Endothelial cell (in vitro differentiated cells): ENCODE measurements around the gene HSPA2. TPM values are rescaled to one million over a fixed set of nuclear protein-coding genes. Genes with fewer than 3 reads are reported as not detected.
"Not testable (repeated sequence)": the region's sequence is repeated elsewhere in the genome, so short reads cannot be mapped to it uniquely, and the experiment has no call there.

Experiments
- DNase-seq: peaks from one replicate; pipeline ENCODE4 v3.0.0; 2021; ENCODE audit warnings: low spot score
- H3K27ac Mint-ChIP-seq: one replicate; pipeline ENCODE4 v1.8.0; 2021; ENCODE audit warnings: mixed read lengths, inconsistent platforms; ENCODE audit not compliant: unreplicated experiment
- H3K27me3 Mint-ChIP-seq: one replicate; pipeline ENCODE4 v1.8.0; 2021; ENCODE audit warnings: mild to moderate bottlenecking, moderate library complexity, mixed read lengths, inconsistent platforms; ENCODE audit not compliant: unreplicated experiment
- H3K36me3 Mint-ChIP-seq: one replicate; pipeline ENCODE4 v1.8.0; 2021; ENCODE audit warnings: mild to moderate bottlenecking, low read depth, mixed read lengths, inconsistent platforms; ENCODE audit not compliant: unreplicated experiment
- H3K4me1 Mint-ChIP-seq: one replicate; pipeline ENCODE4 v1.8.0; 2021; ENCODE audit warnings: mild to moderate bottlenecking, mixed read lengths, inconsistent platforms; ENCODE audit not compliant: unreplicated experiment
- H3K4me3 Mint-ChIP-seq: one replicate; pipeline ENCODE4 v1.8.0; 2021; ENCODE audit warnings: mild to moderate bottlenecking, mixed read lengths, inconsistent platforms; ENCODE audit not compliant: unreplicated experiment
- H3K9me3 Mint-ChIP-seq: one replicate; pipeline ENCODE4 v1.8.0; 2021; ENCODE audit warnings: mixed read lengths, inconsistent platforms; ENCODE audit not compliant: unreplicated experiment
- total RNA-seq: library from RNA; stranded (reverse); fragmentation: NEBNext Ultra II Directional; extraction: Animal tissue kit (Norgen Biotek cat#: 25700); gene quantifications from one replicate; pipeline ENCODE4 v1.2.1, GENCODE V29; 2021; ENCODE audit not compliant: unreplicated experiment
- TF ChIP-seq, protein P1 (sequence below): fragments of 200-600 bp; sonication (generic); IDR thresholded peaks from one replicate; pipeline ENCODE4 v1.5.0; 2021; ENCODE audit warnings: antibody characterized with exemption; ENCODE audit not compliant: unreplicated experiment

HSPA2 gene
- total RNA-seq, 1 donor from 2014 or later, result 9.4 TPM

- Mint-ChIP-seq H3K27ac (no peak overlapping the region), H3K27me3 (peaks cover 2% of the 10 kb centered on the region), H3K4me1 (peaks cover 20% of the 10 kb centered on the region), H3K4me3 (peak overlapping the region; percentile 38), H3K36me3 (no peaks in the 10 kb centered on the region), H3K9me3 (no peaks in the 10 kb centered on the region)
- TF ChIP-seq, protein P1, sequence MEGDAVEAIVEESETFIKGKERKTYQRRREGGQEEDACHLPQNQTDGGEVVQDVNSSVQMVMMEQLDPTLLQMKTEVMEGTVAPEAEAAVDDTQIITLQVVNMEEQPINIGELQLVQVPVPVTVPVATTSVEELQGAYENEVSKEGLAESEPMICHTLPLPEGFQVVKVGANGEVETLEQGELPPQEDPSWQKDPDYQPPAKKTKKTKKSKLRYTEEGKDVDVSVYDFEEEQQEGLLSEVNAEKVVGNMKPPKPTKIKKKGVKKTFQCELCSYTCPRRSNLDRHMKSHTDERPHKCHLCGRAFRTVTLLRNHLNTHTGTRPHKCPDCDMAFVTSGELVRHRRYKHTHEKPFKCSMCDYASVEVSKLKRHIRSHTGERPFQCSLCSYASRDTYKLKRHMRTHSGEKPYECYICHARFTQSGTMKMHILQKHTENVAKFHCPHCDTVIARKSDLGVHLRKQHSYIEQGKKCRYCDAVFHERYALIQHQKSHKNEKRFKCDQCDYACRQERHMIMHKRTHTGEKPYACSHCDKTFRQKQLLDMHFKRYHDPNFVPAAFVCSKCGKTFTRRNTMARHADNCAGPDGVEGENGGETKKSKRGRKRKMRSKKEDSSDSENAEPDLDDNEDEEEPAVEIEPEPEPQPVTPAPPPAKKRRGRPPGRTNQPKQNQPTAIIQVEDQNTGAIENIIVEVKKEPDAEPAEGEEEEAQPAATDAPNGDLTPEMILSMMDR, result no peak
- DNase-seq, result no peak
Observed at GRCh38 chr14:64549016-64549415, 8.5 kb downstream of the HSPA2 start.

GRCh38 chr14:64549791-64550620 is 9.5 kb downstream of the HSPA2 start, which contains the start of gene PPP1R36:
PPP1R36 (plus strand) TSS chr14:64549961; CDS start chr14:64549998, 37 bp downstream.
- Mint-ChIP-seq H3K27ac (no peak within 1 kb of the TSS), H3K36me3 (no peaks in the 10 kb centered on the region), H3K4me1 (peaks cover 18% of the 10 kb centered on the region), H3K27me3 (peaks cover 2% of the 10 kb centered on the region), H3K9me3 (no peaks in the 10 kb centered on the region), H3K4me3 (peak within 1 kb of the TSS; percentile 38)
- peak; percentile 33 for DNase-seq
- TF ChIP-seq, protein P1, result no peak

DNA sequence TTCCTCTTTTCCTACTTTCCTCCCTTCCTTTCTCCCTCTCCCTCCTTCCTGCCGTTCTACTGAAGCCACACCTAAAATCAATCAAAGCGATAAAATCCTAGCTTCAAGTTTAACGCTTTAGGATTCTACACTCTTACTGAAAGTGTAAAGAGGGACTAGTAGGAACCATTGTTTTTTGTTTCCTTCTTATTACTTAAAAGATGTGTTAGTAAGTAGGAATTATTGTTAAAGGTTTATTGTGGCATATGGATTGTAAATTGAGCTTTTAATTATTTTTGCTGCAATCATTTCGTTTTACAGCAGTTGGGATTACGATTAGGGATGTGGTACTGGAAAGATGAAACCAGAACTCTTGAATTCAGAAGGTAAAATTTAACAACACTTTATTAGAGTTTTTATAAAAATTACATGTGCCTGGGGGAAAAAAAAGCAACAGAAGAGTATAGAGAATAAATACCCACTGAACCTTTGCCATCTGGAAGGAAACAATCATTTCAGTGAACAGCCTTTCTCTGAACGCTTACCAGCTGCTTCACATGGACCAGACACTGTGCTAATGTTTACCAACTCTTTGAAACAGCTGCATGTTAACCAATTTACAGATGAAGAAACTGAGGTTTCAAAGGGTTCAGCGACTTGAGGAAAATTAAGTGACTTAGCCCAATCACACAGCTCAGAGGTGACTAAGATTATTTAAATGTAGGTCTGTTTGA is 10.2 kb downstream of the HSPA2 start:
- H3K27me3 Mint-ChIP-seq, result peaks cover 2% of the 10 kb centered on the region
- peak overlapping the region; percentile 10 for H3K4me3 Mint-ChIP-seq
- H3K4me1 Mint-ChIP-seq, result peaks cover 18% of the 10 kb centered on the region
- H3K9me3 Mint-ChIP-seq, result no peaks in the 10 kb centered on the region
- H3K27ac Mint-ChIP-seq, result no peak overlapping the region
- TF ChIP-seq, protein P1, result no peak
- no peak for DNase-seq
- no peaks in the 10 kb centered on the region for H3K36me3 Mint-ChIP-seq

DNA sequence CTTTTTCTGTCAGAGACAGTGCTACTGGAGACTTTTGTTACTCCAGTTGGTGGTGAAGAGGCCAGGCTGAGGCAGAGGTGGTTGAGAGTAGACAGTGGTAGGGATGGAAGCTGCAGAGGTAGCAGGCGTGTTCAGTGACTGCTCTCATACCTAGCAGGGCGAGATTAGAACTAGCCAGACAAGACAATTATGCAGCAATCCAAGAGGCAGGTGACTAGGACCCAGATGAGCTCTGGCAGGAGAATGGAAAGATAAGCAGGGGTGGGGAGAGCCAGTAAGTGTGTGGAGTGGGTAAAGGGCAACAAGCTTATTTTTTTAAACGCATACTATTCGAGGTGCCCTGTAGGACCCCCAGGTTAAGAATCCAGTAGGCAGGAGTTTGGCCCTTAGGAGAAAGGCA is 14.0 kb downstream of the HSPA2 start:
- TF ChIP-seq, protein P1, result no peak
- H3K27ac Mint-ChIP-seq, result no peak overlapping the region
- no peaks in the 10 kb centered on the region for H3K36me3 Mint-ChIP-seq
- no peaks in the 10 kb centered on the region for H3K27me3 Mint-ChIP-seq
- peaks cover 13% of the 10 kb centered on the region for H3K4me1 Mint-ChIP-seq
- no peaks in the 10 kb centered on the region for H3K9me3 Mint-ChIP-seq
- no peak for DNase-seq
- H3K4me3 Mint-ChIP-seq, result no peak overlapping the region

- no peak for DNase-seq
- Mint-ChIP-seq H3K9me3 (no peaks in the 10 kb centered on the region), H3K4me1 (peaks cover 15% of the 10 kb centered on the region), H3K27ac (no peak overlapping the region), H3K4me3 (no peak overlapping the region), H3K27me3 (no peaks in the 10 kb centered on the region), H3K36me3 (no peaks in the 10 kb centered on the region)
- TF ChIP-seq, protein P1, result no peak
Observed at GRCh38 chr14:64556526-64556925, 16.0 kb downstream of the HSPA2 start.

DNA sequence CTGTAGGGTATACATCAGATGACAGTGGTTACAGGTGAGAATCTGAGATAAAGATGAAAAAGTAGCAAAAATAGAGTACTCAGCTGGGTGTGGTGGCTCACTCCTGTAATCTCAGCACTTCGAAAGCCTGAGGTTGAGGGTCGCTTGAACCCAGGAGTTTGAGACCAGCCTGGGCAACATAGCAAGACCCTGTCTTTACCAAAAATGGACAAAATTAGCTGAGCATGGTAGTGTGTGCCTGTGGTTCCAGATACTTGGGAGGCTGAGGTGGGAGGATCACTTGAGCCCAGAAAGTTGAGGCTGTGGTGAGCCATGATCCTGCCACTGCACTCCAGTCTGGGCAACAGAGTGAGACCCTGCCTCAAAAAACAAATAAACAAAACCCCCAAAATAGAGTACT is 17.7 kb downstream of the HSPA2 start:
- H3K4me1 Mint-ChIP-seq, result peaks cover 19% of the 10 kb centered on the region
- H3K9me3 Mint-ChIP-seq, H3K4me3 Mint-ChIP-seq, H3K27me3 Mint-ChIP-seq, H3K36me3 Mint-ChIP-seq, H3K27ac Mint-ChIP-seq, DNase-seq: not testable (repeated sequence)
